ENCODE results near the gene FBLL1.

DNA sequence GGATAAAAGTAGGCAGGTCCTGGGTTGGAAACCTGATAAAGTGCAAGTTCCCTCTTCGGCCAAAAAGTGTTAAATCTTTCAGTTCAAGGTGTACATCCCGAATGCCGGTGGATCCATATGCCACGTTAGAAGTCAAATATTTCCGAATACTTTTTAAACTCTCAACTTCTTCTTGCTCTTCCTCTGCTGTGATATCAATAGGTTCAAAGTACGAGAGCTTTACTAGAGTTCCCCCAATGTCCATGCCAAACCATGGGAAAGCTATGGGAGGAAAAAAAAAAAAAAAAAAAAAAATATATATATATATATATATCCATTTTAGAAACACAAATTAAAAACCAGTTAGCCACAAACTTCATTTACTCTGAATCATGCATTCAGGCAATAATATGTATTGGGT, 39.6 kb downstream of the FBLL1 start:
- TF ChIP-seq POLR2A (IDR thresholded peaks at IDR 0.05): no peak
- TF ChIP-seq, protein P1, sequence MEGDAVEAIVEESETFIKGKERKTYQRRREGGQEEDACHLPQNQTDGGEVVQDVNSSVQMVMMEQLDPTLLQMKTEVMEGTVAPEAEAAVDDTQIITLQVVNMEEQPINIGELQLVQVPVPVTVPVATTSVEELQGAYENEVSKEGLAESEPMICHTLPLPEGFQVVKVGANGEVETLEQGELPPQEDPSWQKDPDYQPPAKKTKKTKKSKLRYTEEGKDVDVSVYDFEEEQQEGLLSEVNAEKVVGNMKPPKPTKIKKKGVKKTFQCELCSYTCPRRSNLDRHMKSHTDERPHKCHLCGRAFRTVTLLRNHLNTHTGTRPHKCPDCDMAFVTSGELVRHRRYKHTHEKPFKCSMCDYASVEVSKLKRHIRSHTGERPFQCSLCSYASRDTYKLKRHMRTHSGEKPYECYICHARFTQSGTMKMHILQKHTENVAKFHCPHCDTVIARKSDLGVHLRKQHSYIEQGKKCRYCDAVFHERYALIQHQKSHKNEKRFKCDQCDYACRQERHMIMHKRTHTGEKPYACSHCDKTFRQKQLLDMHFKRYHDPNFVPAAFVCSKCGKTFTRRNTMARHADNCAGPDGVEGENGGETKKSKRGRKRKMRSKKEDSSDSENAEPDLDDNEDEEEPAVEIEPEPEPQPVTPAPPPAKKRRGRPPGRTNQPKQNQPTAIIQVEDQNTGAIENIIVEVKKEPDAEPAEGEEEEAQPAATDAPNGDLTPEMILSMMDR (IDR thresholded peaks at IDR 0.05): no peak

All from right lobe of liver (tissue), 4 donors.